ENCODE results near the gene BBS4.

GRCh38 chr15:72784456-72784876 is 98.5 kb downstream of the BBS4 start:
- no peak for TF ChIP-seq POLR2A (IDR thresholded peaks at IDR 0.05)
- TF ChIP-seq POLR2AphosphoS5 (IDR thresholded peaks at IDR 0.05), result no peak
